Uterus (tissue), 2 donors: ENCODE measurements around the gene DNAAF3.

Experiments used
- POLR2A ChIP-seq, 2 donors: fragments of 450-650 bp; IDR thresholded peaks; one replicate each; pipeline ENCODE4 v1.6.1; 2016; ENCODE audit warnings: antibody characterized with exemption in 2 of 2, mild to moderate bottlenecking in 1 of 2, moderate library complexity in 1 of 2
- TF ChIP-seq, protein P1 (sequence below), 4 experiments: fragments of 200-600 bp in 2 of 4; fragments of 450-650 bp in 2 of 4; sonication (generic) in 2 of 4; IDR thresholded peaks; one replicate each; pipeline ENCODE4 v1.5.1; 2016 to 2019; ENCODE audit warnings: antibody characterized with exemption in 4 of 4, mild to moderate bottlenecking in 2 of 4, moderate library complexity in 1 of 4

DNA sequence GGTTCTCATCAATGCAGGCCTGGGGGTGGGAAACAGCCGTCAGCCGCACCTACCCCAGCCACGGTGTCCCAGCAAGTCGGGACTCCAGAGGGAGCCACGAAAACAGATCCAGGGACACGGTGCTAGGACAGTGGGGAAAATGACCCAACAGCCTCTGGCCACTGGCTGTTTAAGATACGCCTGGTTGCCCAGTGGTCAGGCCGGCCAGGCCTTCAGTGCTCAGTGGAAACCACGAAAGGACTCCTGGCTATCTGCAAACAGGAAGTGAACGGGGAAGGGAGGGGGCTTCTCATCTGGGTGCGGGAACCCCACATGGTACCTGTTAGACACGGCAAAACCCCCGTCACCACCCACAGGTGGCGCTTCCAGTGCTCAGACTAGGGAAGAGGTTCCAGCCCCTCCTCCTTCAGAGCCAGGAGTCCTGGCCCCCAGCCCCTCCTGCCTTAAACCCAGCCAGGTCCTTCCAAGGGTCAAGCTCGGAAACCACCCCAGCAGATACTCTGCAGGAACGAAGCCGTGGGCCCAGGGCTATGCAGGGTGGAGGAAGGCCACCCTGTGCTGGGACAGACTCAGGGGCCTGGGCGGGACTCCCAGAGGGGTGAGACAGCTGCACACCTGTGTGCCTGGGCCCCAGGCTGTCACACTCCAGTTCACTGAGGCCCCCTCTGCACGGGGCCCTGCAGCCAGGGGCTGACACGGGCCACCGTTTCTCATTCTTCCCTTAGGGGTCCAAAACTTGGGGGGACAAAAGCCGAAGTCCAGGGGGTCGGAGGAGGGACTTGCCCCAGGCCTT lies 53.4 kb downstream of the DNAAF3 start:
- TF ChIP-seq, protein P1, sequence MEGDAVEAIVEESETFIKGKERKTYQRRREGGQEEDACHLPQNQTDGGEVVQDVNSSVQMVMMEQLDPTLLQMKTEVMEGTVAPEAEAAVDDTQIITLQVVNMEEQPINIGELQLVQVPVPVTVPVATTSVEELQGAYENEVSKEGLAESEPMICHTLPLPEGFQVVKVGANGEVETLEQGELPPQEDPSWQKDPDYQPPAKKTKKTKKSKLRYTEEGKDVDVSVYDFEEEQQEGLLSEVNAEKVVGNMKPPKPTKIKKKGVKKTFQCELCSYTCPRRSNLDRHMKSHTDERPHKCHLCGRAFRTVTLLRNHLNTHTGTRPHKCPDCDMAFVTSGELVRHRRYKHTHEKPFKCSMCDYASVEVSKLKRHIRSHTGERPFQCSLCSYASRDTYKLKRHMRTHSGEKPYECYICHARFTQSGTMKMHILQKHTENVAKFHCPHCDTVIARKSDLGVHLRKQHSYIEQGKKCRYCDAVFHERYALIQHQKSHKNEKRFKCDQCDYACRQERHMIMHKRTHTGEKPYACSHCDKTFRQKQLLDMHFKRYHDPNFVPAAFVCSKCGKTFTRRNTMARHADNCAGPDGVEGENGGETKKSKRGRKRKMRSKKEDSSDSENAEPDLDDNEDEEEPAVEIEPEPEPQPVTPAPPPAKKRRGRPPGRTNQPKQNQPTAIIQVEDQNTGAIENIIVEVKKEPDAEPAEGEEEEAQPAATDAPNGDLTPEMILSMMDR (IDR thresholded peaks at IDR 0.05) = no peak
- TF ChIP-seq POLR2A (IDR thresholded peaks at IDR 0.05) = no peak
